Measurements from ENCODE around the gene ADAM12.
"Not testable (repeated sequence)": the region's sequence is repeated elsewhere in the genome, so short reads cannot be mapped to it uniquely, and the experiment has no call there.

The ADAM12 gene

GRCh38 chr10:126177417-126178030 is 210.8 kb downstream of the ADAM12 start:
- 0 out of 2 replicates have a peak overlapping the region, but pooled peaks have one; percentile 16 for H3K4me3 ChIP-seq (ENCODE audit: low read depth, low read length)
- TF ChIP-seq CTCF (IDR thresholded peaks at IDR 0.05; ENCODE audit: low read depth, low read length) = no peak

- no peak overlapping the region for H3K4me3 ChIP-seq (ENCODE audit: low read depth, low read length)
- no peak for TF ChIP-seq CTCF (IDR thresholded peaks at IDR 0.05; ENCODE audit: low read depth, low read length)
Measured at GRCh38 chr10:126175641-126176262, 212.5 kb downstream of the ADAM12 start.

GRCh38 chr10:126172755-126173154 is 215.5 kb downstream of the ADAM12 start:
- H3K4me3 ChIP-seq (ENCODE audit: low read depth, low read length) = not testable (repeated sequence)

GRCh38 chr10:126171555-126171954 is 216.7 kb downstream of the ADAM12 start:
- H3K4me3 ChIP-seq (ENCODE audit: low read depth, low read length) = no peak overlapping the region
- TF ChIP-seq CTCF (IDR thresholded peaks at IDR 0.05; ENCODE audit: low read depth, low read length) = no peak

GRCh38 chr10:126170776-126171175 is 217.5 kb downstream of the ADAM12 start:
- no peak overlapping the region for H3K4me3 ChIP-seq (ENCODE audit: low read depth, low read length)
- no peak for TF ChIP-seq CTCF (IDR thresholded peaks at IDR 0.05; ENCODE audit: low read depth, low read length)

GRCh38 chr10:126170371-126170770 is 217.9 kb downstream of the ADAM12 start:
- no peak overlapping the region for H3K4me3 ChIP-seq (ENCODE audit: low read depth, low read length)
- TF ChIP-seq CTCF (IDR thresholded peaks at IDR 0.05; ENCODE audit: low read depth, low read length) = no peak

GRCh38 chr10:126169899-126170298 is 218.4 kb downstream of the ADAM12 start:
- TF ChIP-seq CTCF (IDR thresholded peaks at IDR 0.05; ENCODE audit: low read depth, low read length) = no peak
- no peak overlapping the region for H3K4me3 ChIP-seq (ENCODE audit: low read depth, low read length)

GRCh38 chr10:126166797-126167196 is 221.5 kb downstream of the ADAM12 start:
- H3K4me3 ChIP-seq (ENCODE audit: low read depth, low read length) = no peak overlapping the region
- TF ChIP-seq CTCF (IDR thresholded peaks at IDR 0.05; ENCODE audit: low read depth, low read length) = no peak
